ENCODE results near the gene DOC2B. TPM values are rescaled to one million over a fixed set of nuclear protein-coding genes. Genes with fewer than 3 reads are reported as not detected.

The DOC2B gene
- total RNA-seq, 5 donors from 2014 or later (not counting 1 experiment from before 2014, with no cell fraction given), result 0.05 to 0.16 (median 0.09) TPM; not detected in 2

DNA sequence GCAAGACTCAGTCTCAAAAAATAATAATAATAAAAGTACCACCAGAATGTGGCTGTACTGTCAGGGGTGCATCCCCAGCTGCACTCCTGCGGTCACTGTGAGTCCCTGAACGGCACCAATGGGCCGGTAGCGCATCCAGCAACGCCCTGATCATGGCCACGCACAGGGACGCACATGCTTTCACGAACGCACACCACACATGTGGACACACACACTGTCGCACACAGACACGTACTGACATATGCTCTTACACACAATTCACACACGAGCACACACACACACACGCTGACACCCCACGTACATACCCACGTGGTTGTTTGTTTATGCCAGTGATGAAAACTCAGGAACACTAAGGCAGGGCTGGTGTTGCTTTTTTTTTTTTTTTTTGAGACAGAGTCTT lies 21.8 kb downstream of the DOC2B start:
- no peaks in the 10 kb centered on the region for H3K4me1 Mint-ChIP-seq
- no peak for DNase-seq
- ChIA-PET CTCF (no interaction called here), POLR2A (no interaction called here)
- Histone ChIP-seq H3K9me3 (no peaks in the 10 kb centered on the region), H3K27me3 (replicated peaks in 1 of 2; ENCODE audit: control insufficient read depth in 2 of 2, extremely low read depth in 1 of 2, insufficient read depth in 2 of 2, low read length in 1 of 2) (peaks cover 0 to 51% of the 10 kb centered on the region in 2 experiments), H3K27ac (ENCODE audit: low read length) (no peak overlapping the region), H3K4me3 (ENCODE audit: control insufficient read depth in 1 of 2, extremely low read depth in 1 of 2, low read length in 1 of 2) (no peak overlapping the region), H3K36me3 (ENCODE audit: control insufficient read depth in 2 of 2, extremely low read depth in 1 of 2, insufficient read depth in 1 of 2, low read length in 1 of 2) (no peaks in the 10 kb centered on the region), H3K4me1 (ENCODE audit: control insufficient read depth in 1 of 2, extremely low read depth in 1 of 2, insufficient read depth in 2 of 2, low read length in 2 of 2) (no peaks in the 10 kb centered on the region)
- 93% methylated on average over 10 of the region's 15 CpGs for WGBS (ENCODE audit: insufficient coverage)
- H3K27me3 Mint-ChIP-seq, result peaks cover 2 to 5% of the 10 kb centered on the region in 2 donors
- no peak overlapping the region for H3K27ac Mint-ChIP-seq
- H3K36me3 Mint-ChIP-seq, result no peaks in the 10 kb centered on the region
- H3K4me3 Mint-ChIP-seq, result no peak overlapping the region
- no peak for ATAC-seq (replicated peaks in 1 of 4)
- no peaks in the 10 kb centered on the region for H3K9me3 Mint-ChIP-seq

DNA sequence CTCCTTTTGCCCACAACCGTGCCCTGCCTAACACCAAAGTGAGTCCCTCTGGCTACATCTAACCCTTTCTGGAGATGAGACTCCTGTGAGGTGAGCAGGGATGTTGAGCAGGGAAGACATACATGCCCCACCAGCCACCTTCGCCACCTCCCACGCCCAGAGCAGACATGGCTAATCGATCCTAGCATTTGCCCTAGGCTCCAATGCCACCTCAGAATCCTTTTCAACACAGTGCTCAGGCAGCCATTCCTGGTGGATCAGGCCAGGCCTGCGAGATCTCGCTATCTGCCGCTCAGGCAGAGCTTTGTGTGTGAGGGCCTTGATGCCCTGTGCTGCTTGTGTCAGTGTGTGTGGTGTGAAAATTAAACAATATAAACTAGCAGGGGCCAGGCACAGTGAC lies 23.1 kb downstream of the DOC2B start:
- Histone ChIP-seq H3K36me3 (ENCODE audit: control insufficient read depth in 2 of 2, extremely low read depth in 1 of 2, insufficient read depth in 1 of 2, low read length in 1 of 2) (no peaks in the 10 kb centered on the region), H3K4me1 (ENCODE audit: control insufficient read depth in 1 of 2, extremely low read depth in 1 of 2, insufficient read depth in 2 of 2, low read length in 2 of 2) (no peaks in the 10 kb centered on the region), H3K27ac (ENCODE audit: low read length) (no peak overlapping the region), H3K27me3 (replicated peaks in 1 of 2; ENCODE audit: control insufficient read depth in 2 of 2, extremely low read depth in 1 of 2, insufficient read depth in 2 of 2, low read length in 1 of 2) (peaks cover 0 to 51% of the 10 kb centered on the region in 2 experiments), H3K4me3 (ENCODE audit: control insufficient read depth in 1 of 2, extremely low read depth in 1 of 2, low read length in 1 of 2) (no peak overlapping the region), H3K9me3 (no peaks in the 10 kb centered on the region)
- ChIA-PET POLR2A (no interaction called here), CTCF (no interaction called here)
- ATAC-seq (replicated peaks in 1 of 4), result no peak
- 93% methylated on average over 3 of the region's 7 CpGs for WGBS (ENCODE audit: insufficient coverage)
- Mint-ChIP-seq H3K4me1 (no peaks in the 10 kb centered on the region), H3K27ac (no peak overlapping the region), H3K36me3 (no peaks in the 10 kb centered on the region), H3K4me3 (no peak overlapping the region), H3K27me3 (peaks cover 2 to 5% of the 10 kb centered on the region in 2 donors), H3K9me3 (no peaks in the 10 kb centered on the region)
- DNase-seq, result no peak

DNA sequence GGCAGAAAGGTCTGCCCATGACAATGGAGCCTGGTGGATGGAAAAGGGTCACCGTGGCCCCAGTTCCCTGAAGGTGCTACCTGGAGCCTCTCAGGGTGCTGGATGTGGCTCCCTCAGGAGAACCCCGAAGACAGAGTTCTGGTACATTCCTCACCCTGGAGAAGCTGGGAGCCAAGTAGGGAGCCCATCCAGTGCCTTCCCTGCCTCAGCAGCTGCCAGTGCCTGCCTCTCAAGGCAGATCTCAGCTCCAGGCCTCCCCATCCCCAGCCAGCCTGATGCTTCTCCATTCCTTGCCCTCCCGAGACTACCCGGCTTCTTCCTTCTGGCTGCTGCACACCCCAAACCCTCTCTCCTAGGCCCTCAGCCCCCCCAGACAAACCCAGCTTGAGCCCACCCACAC lies 23.5 kb downstream of the DOC2B start:
- Histone ChIP-seq H3K27me3 (replicated peaks in 1 of 2; ENCODE audit: control insufficient read depth in 2 of 2, extremely low read depth in 1 of 2, insufficient read depth in 2 of 2, low read length in 1 of 2) (peaks cover 0 to 50% of the 10 kb centered on the region in 2 experiments), H3K4me1 (ENCODE audit: control insufficient read depth in 1 of 2, extremely low read depth in 1 of 2, insufficient read depth in 2 of 2, low read length in 2 of 2) (no peaks in the 10 kb centered on the region), H3K4me3 (ENCODE audit: control insufficient read depth in 1 of 2, extremely low read depth in 1 of 2, low read length in 1 of 2) (no peak overlapping the region), H3K27ac (ENCODE audit: low read length) (no peak overlapping the region), H3K9me3 (no peaks in the 10 kb centered on the region), H3K36me3 (ENCODE audit: control insufficient read depth in 2 of 2, extremely low read depth in 1 of 2, insufficient read depth in 1 of 2, low read length in 1 of 2) (no peaks in the 10 kb centered on the region)
- ChIA-PET CTCF (no interaction called here), POLR2A (no interaction called here)
- H3K4me3 Mint-ChIP-seq, result no peak overlapping the region
- H3K27me3 Mint-ChIP-seq, result peaks cover 2 to 5% of the 10 kb centered on the region in 2 donors
- WGBS (ENCODE audit: insufficient coverage), result 82% methylated on average over 4 of the region's 4 CpGs
- H3K9me3 Mint-ChIP-seq, result no peaks in the 10 kb centered on the region
- DNase-seq (no peak), ATAC-seq (replicated peaks in 1 of 4) (no peak)
- no peaks in the 10 kb centered on the region for H3K36me3 Mint-ChIP-seq
- H3K27ac Mint-ChIP-seq, result no peak overlapping the region
- H3K4me1 Mint-ChIP-seq, result no peaks in the 10 kb centered on the region

DNA sequence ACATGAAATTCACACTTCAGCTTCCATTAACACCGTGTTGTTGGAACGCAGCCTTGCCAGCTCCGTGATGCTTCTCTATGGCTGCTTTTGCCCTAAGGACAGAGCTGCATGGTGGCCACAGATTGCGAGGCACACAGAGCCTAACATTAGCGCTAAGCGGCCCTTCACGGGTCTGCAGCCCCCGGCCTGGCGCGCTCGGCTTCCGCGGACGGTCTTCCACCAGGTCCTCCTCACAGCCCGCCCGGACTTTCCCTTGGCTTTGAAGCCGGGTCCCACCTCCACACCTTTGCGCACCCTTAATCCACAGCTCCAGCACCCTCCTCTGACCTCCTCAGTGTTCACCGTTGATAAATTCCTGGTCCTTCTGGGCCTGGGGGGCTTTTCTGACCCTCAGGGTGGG lies 24.5 kb downstream of the DOC2B start:
- H3K36me3 ChIP-seq (ENCODE audit: control insufficient read depth in 2 of 2, extremely low read depth in 1 of 2, insufficient read depth in 1 of 2, low read length in 1 of 2), result no peaks in the 10 kb centered on the region
- ChIA-PET POLR2A (no interaction called here), CTCF (no interaction called here)
- no peak for DNase-seq
- no peak overlapping the region for H3K27ac ChIP-seq (ENCODE audit: low read length)
- no peak for ATAC-seq (replicated peaks in 1 of 4)
- 89% methylated on average over 19 of the region's 19 CpGs for WGBS (ENCODE audit: insufficient coverage)
- no peaks in the 10 kb centered on the region for H3K36me3 Mint-ChIP-seq
- no peaks in the 10 kb centered on the region for H3K9me3 ChIP-seq
- no peaks in the 10 kb centered on the region for H3K4me1 Mint-ChIP-seq
- no peaks in the 10 kb centered on the region for H3K4me1 ChIP-seq (ENCODE audit: control insufficient read depth in 1 of 2, extremely low read depth in 1 of 2, insufficient read depth in 2 of 2, low read length in 2 of 2)
- H3K4me3 Mint-ChIP-seq, result no peak overlapping the region
- peaks cover 2 to 5% of the 10 kb centered on the region in 2 donors for H3K27me3 Mint-ChIP-seq
- H3K27me3 ChIP-seq (replicated peaks in 1 of 2; ENCODE audit: control insufficient read depth in 2 of 2, extremely low read depth in 1 of 2, insufficient read depth in 2 of 2, low read length in 1 of 2), result peaks cover 0 to 51% of the 10 kb centered on the region in 2 experiments
- no peaks in the 10 kb centered on the region for H3K9me3 Mint-ChIP-seq
- H3K27ac Mint-ChIP-seq, result no peak overlapping the region
- no peak overlapping the region for H3K4me3 ChIP-seq (ENCODE audit: control insufficient read depth in 1 of 2, extremely low read depth in 1 of 2, low read length in 1 of 2)

DNA sequence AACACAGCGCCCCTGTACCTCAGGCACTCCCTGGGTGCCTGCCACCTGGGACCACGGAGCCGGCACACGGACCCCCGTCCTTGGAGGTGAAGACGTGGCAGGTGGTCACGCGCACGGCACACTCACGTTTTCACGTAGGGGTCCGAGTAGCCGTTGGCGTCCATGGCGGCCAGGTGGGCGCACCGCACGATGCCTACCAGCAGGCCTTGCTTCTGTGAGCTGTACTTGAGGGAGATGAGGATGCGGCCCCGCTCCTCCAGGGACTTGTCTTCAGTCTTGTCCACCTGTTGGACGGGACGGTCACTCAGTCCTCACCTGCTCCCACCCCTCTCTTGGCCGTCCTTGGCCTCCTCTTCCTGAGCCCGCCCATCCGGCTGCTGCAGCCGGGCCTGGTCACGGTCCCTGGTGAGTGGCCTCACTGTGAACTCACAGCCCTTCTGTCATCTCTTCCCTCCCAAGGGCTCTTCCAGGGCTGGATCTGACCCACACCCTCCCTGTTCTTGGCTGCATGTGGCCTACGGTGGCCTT lies 25.3 kb downstream of the DOC2B start:
- H3K4me3 Mint-ChIP-seq, result no peak overlapping the region
- H3K27ac Mint-ChIP-seq, result no peak overlapping the region
- WGBS (ENCODE audit: insufficient coverage), result 94% methylated on average over 27 of the region's 28 CpGs
- H3K4me1 Mint-ChIP-seq, result no peaks in the 10 kb centered on the region
- Histone ChIP-seq H3K9me3 (no peaks in the 10 kb centered on the region), H3K27me3 (replicated peaks in 1 of 2; ENCODE audit: control insufficient read depth in 2 of 2, extremely low read depth in 1 of 2, insufficient read depth in 2 of 2, low read length in 1 of 2) (peaks cover 0 to 44% of the 10 kb centered on the region in 2 experiments), H3K36me3 (ENCODE audit: control insufficient read depth in 2 of 2, extremely low read depth in 1 of 2, insufficient read depth in 1 of 2, low read length in 1 of 2) (no peaks in the 10 kb centered on the region), H3K4me1 (ENCODE audit: control insufficient read depth in 1 of 2, extremely low read depth in 1 of 2, insufficient read depth in 2 of 2, low read length in 2 of 2) (no peaks in the 10 kb centered on the region), H3K4me3 (ENCODE audit: control insufficient read depth in 1 of 2, extremely low read depth in 1 of 2, low read length in 1 of 2) (no peak overlapping the region), H3K27ac (ENCODE audit: low read length) (no peak overlapping the region)
- H3K27me3 Mint-ChIP-seq, result peaks cover 1 to 2% of the 10 kb centered on the region in 2 donors
- ATAC-seq (replicated peaks in 1 of 4) (no peak), DNase-seq (no peak)
- H3K9me3 Mint-ChIP-seq, result no peaks in the 10 kb centered on the region
- no peaks in the 10 kb centered on the region for H3K36me3 Mint-ChIP-seq
- ChIA-PET CTCF (no interaction called here), POLR2A (no interaction called here)

DNA sequence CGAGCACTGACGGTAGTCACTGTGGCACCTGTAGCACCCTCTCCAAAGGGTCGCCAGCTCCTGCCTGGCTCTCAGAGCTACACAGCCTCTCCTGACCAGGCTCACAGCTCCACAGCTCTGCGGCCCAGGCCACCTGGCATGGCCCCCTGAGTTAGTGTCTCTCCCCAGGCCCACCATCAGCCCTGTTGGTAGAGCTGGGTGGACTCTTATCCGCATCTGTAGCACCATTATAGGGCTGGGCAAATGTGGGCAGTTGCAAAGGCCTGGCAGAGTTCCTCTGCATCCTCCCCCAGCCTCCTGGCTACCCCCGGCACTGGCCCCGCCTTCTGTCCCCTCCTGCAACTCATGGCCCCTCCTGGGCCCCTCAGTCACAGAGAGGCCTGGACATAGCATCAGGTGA lies 25.9 kb downstream of the DOC2B start:
- H3K4me1 ChIP-seq (ENCODE audit: control insufficient read depth in 1 of 2, extremely low read depth in 1 of 2, insufficient read depth in 2 of 2, low read length in 2 of 2), result no peaks in the 10 kb centered on the region
- no peak overlapping the region for H3K27ac Mint-ChIP-seq
- H3K9me3 ChIP-seq, result no peaks in the 10 kb centered on the region
- POLR2A ChIA-PET, result interaction anchor here in 1 of 2 donors (0.6 kb wide), 1 partner anchor 370 kb away, joined by 7 read pairs; no protein-coding TSS in a partner anchor
- no peaks in the 10 kb centered on the region for H3K4me1 Mint-ChIP-seq
- peaks cover 0 to 39% of the 10 kb centered on the region in 2 experiments for H3K27me3 ChIP-seq (replicated peaks in 1 of 2; ENCODE audit: control insufficient read depth in 2 of 2, extremely low read depth in 1 of 2, insufficient read depth in 2 of 2, low read length in 1 of 2)
- H3K9me3 Mint-ChIP-seq, result no peaks in the 10 kb centered on the region
- no peaks in the 10 kb centered on the region for H3K36me3 ChIP-seq (ENCODE audit: control insufficient read depth in 2 of 2, extremely low read depth in 1 of 2, insufficient read depth in 1 of 2, low read length in 1 of 2)
- H3K4me3 Mint-ChIP-seq, result no peak overlapping the region
- H3K27me3 Mint-ChIP-seq, result peaks cover 0 to 2% of the 10 kb centered on the region in 2 donors
- DNase-seq, result no peak
- no peak overlapping the region for H3K4me3 ChIP-seq (ENCODE audit: control insufficient read depth in 1 of 2, extremely low read depth in 1 of 2, low read length in 1 of 2)
- ATAC-seq (replicated peaks in 1 of 4), result no peak
- no peaks in the 10 kb centered on the region for H3K36me3 Mint-ChIP-seq
- 51% methylated on average over 3 of the region's 7 CpGs for WGBS (ENCODE audit: insufficient coverage)
- CTCF ChIA-PET, result no interaction called here
- no peak overlapping the region for H3K27ac ChIP-seq (ENCODE audit: low read length)

DNA sequence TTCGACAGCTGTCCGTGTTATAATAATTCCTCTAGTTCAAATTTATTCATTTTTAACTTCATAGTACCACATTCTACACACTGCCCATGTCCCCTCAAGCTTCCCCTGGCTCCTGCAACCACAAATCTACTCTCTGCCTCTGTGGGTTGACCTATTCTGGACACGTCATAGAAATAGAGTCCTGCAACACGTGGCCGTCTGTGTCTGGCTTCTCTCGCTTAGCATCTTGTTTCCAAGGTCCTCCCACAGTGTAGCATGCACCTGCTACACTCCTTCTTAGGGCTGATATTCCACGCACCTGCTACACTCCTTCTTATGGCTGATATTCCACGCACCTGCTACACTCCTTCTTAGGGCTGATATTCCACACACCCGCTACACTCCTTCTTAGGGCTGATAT lies 27.6 kb downstream of the DOC2B start:
- ATAC-seq (replicated peaks in 1 of 4), result no peak
- H3K4me3 ChIP-seq (ENCODE audit: control insufficient read depth in 1 of 2, extremely low read depth in 1 of 2, low read length in 1 of 2), result no peak overlapping the region
- ChIA-PET CTCF (no interaction called here), POLR2A (no interaction called here)
- H3K9me3 Mint-ChIP-seq, result no peaks in the 10 kb centered on the region
- no peaks in the 10 kb centered on the region for H3K9me3 ChIP-seq
- H3K27ac ChIP-seq (ENCODE audit: low read length), result no peak overlapping the region
- H3K27me3 ChIP-seq (replicated peaks in 1 of 2; ENCODE audit: control insufficient read depth in 2 of 2, extremely low read depth in 1 of 2, insufficient read depth in 2 of 2, low read length in 1 of 2), result peaks cover 0 to 34% of the 10 kb centered on the region in 2 experiments
- no peaks in the 10 kb centered on the region for H3K4me1 ChIP-seq (ENCODE audit: control insufficient read depth in 1 of 2, extremely low read depth in 1 of 2, insufficient read depth in 2 of 2, low read length in 2 of 2)
- DNase-seq, result no peak
- H3K4me1 Mint-ChIP-seq, result no peaks in the 10 kb centered on the region
- peaks cover 0 to 2% of the 10 kb centered on the region in 2 donors for H3K27me3 Mint-ChIP-seq
- no peak overlapping the region for H3K27ac Mint-ChIP-seq
- no peaks in the 10 kb centered on the region for H3K36me3 ChIP-seq (ENCODE audit: control insufficient read depth in 2 of 2, extremely low read depth in 1 of 2, insufficient read depth in 1 of 2, low read length in 1 of 2)
- WGBS (ENCODE audit: insufficient coverage), result 87% methylated on average over 6 of the region's 9 CpGs
- no peak overlapping the region for H3K4me3 Mint-ChIP-seq
- H3K36me3 Mint-ChIP-seq, result no peaks in the 10 kb centered on the region
